ENCODE results near the gene JAZF1.

JAZF1 gene

DNA sequence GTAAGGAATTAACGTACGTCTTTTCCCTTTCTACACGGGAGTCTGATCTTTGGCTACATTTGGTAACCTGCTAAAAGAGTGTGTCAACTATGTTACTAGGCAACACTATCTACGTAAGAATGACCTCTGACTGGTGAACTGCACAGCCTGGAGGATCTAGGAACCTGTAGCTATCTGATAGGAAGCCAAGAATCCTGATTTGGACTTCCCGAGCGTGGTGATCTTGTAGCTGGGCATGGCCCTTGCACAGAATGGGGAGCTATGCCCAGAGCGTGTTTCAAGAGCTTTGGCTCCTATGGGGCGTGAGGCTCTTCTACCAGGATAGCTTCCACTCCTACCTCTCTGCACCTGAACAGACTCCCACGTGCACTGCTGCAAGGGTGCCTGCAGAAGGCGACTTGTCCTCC is 283.2 kb downstream of the JAZF1 start:
- no peaks in the 10 kb centered on the region for H3K9me3 ChIP-seq (ENCODE audit: control insufficient read depth, low read length)
- H2BK12ac ChIP-seq (ENCODE audit: low read length in 2 of 2) = no peak overlapping the region
- H2AK5ac ChIP-seq (ENCODE audit: low read length, severe bottlenecking) = no peak overlapping the region
- H3K79me1 ChIP-seq (replicated peaks; ENCODE audit: low read length, poor library complexity, severe bottlenecking) = peaks cover 30% of the 10 kb centered on the region
- H3K9ac ChIP-seq (ENCODE audit: low read length) = no peak overlapping the region
- H2BK15ac ChIP-seq (ENCODE audit: low read depth, poor library complexity, severe bottlenecking) = no peak overlapping the region
- no peak overlapping the region for H2AFZ ChIP-seq (ENCODE audit: low read depth, low read length)
- H2BK5ac ChIP-seq (ENCODE audit: low read depth, low read length, poor library complexity, severe bottlenecking) = no peak overlapping the region
- DNase-seq = no peak
- H4K8ac ChIP-seq (ENCODE audit: low read length) = no peak overlapping the region
- H3K27me3 ChIP-seq (ENCODE audit: control insufficient read depth in 1 of 2, insufficient read depth in 1 of 2, low read length in 2 of 2) = no peaks in the 10 kb centered on the region
- H3K23ac ChIP-seq (ENCODE audit: low read length in 2 of 2) = no peak overlapping the region
- H3K4me2 ChIP-seq (ENCODE audit: low read length, poor library complexity, severe bottlenecking) = no peak overlapping the region
- peak overlapping the region in 1 of 2 experiments; percentile 13 for H3K18ac ChIP-seq (ENCODE audit: low read depth in 1 of 2, low read length in 2 of 2)
- H3K4me3 ChIP-seq (ENCODE audit: insufficient read depth in 1 of 2, low read depth in 1 of 2, low read length in 2 of 2) = no peak overlapping the region
- no peak overlapping the region for H4K91ac ChIP-seq (ENCODE audit: low read length)
- no peak overlapping the region for H3K4ac ChIP-seq (ENCODE audit: low read depth in 1 of 2, low read length in 2 of 2)
- H3K14ac ChIP-seq (ENCODE audit: low read length in 2 of 2) = peak overlapping the region in 1 of 2 experiments; percentile 45
- peaks cover 6 to 16% of the 10 kb centered on the region in 2 experiments for H3K36me3 ChIP-seq (ENCODE audit: control insufficient read depth in 1 of 2, insufficient read depth in 2 of 2, low read depth in 1 of 2, low read length in 2 of 2)
- 90% methylated on average over 10 of the region's 10 CpGs for WGBS
- H2BK120ac ChIP-seq (ENCODE audit: low read depth, low read length) = no peak overlapping the region
- peaks cover 11% of the 10 kb centered on the region for H3K4me1 ChIP-seq (ENCODE audit: control insufficient read depth, insufficient read depth, low read depth, low read length)
- H3K27ac ChIP-seq (ENCODE audit: low read length, poor library complexity, severe bottlenecking) = no peak overlapping the region

GRCh38 chr7:27897001-27897400 is 283.6 kb downstream of the JAZF1 start:
- Histone ChIP-seq H3K4me3 (ENCODE audit: insufficient read depth in 1 of 2, low read depth in 1 of 2, low read length in 2 of 2) (no peak overlapping the region), H3K4ac (ENCODE audit: low read depth in 1 of 2, low read length in 2 of 2) (no peak overlapping the region), H4K91ac (ENCODE audit: low read length) (no peak overlapping the region), H2AK5ac (ENCODE audit: low read length, severe bottlenecking) (no peak overlapping the region), H3K23ac (ENCODE audit: low read length in 2 of 2) (no peak overlapping the region), H2BK120ac (ENCODE audit: low read depth, low read length) (no peak overlapping the region), H3K9ac (ENCODE audit: low read length) (no peak overlapping the region), H3K4me1 (ENCODE audit: control insufficient read depth, insufficient read depth, low read depth, low read length) (peaks cover 11% of the 10 kb centered on the region), H3K9me3 (ENCODE audit: control insufficient read depth, low read length) (no peaks in the 10 kb centered on the region), H3K18ac (ENCODE audit: low read depth in 1 of 2, low read length in 2 of 2) (no peak overlapping the region), H3K27ac (ENCODE audit: low read length, poor library complexity, severe bottlenecking) (no peak overlapping the region), H2BK12ac (ENCODE audit: low read length in 2 of 2) (no peak overlapping the region), H4K8ac (ENCODE audit: low read length) (no peak overlapping the region), H3K27me3 (ENCODE audit: control insufficient read depth in 1 of 2, insufficient read depth in 1 of 2, low read length in 2 of 2) (no peaks in the 10 kb centered on the region), H2AFZ (ENCODE audit: low read depth, low read length) (no peak overlapping the region), H2BK5ac (ENCODE audit: low read depth, low read length, poor library complexity, severe bottlenecking) (no peak overlapping the region), H3K36me3 (ENCODE audit: control insufficient read depth in 1 of 2, insufficient read depth in 2 of 2, low read depth in 1 of 2, low read length in 2 of 2) (peaks cover 6 to 17% of the 10 kb centered on the region in 2 experiments), H2BK15ac (ENCODE audit: low read depth, poor library complexity, severe bottlenecking) (no peak overlapping the region), H3K79me1 (replicated peaks; ENCODE audit: low read length, poor library complexity, severe bottlenecking) (peaks cover 29% of the 10 kb centered on the region), H3K4me2 (ENCODE audit: low read length, poor library complexity, severe bottlenecking) (no peak overlapping the region), H3K14ac (ENCODE audit: low read length in 2 of 2) (no peak overlapping the region)
- 56% methylated on average over 6 of the region's 6 CpGs for WGBS
- DNase-seq = peak; percentile 32

GRCh38 chr7:27895551-27895950 is 285.0 kb downstream of the JAZF1 start:
- Histone ChIP-seq H2AK5ac (ENCODE audit: low read length, severe bottlenecking) (no peak overlapping the region), H3K79me1 (replicated peaks; ENCODE audit: low read length, poor library complexity, severe bottlenecking) (peaks cover 31% of the 10 kb centered on the region), H3K9me3 (ENCODE audit: control insufficient read depth, low read length) (no peaks in the 10 kb centered on the region), H2BK120ac (ENCODE audit: low read depth, low read length) (no peak overlapping the region), H3K18ac (ENCODE audit: low read depth in 1 of 2, low read length in 2 of 2) (no peak overlapping the region), H3K9ac (ENCODE audit: low read length) (no peak overlapping the region), H2BK12ac (ENCODE audit: low read length in 2 of 2) (no peak overlapping the region), H4K91ac (ENCODE audit: low read length) (no peak overlapping the region), H4K8ac (ENCODE audit: low read length) (no peak overlapping the region), H3K4me3 (ENCODE audit: insufficient read depth in 1 of 2, low read depth in 1 of 2, low read length in 2 of 2) (no peak overlapping the region), H3K4ac (ENCODE audit: low read depth in 1 of 2, low read length in 2 of 2) (no peak overlapping the region), H3K27me3 (ENCODE audit: control insufficient read depth in 1 of 2, insufficient read depth in 1 of 2, low read length in 2 of 2) (no peaks in the 10 kb centered on the region), H3K23ac (ENCODE audit: low read length in 2 of 2) (no peak overlapping the region), H3K36me3 (ENCODE audit: control insufficient read depth in 1 of 2, insufficient read depth in 2 of 2, low read depth in 1 of 2, low read length in 2 of 2) (peaks cover 6 to 17% of the 10 kb centered on the region in 2 experiments), H3K4me2 (ENCODE audit: low read length, poor library complexity, severe bottlenecking) (no peak overlapping the region), H2BK15ac (ENCODE audit: low read depth, poor library complexity, severe bottlenecking) (no peak overlapping the region), H2AFZ (ENCODE audit: low read depth, low read length) (no peak overlapping the region), H3K14ac (ENCODE audit: low read length in 2 of 2) (no peak overlapping the region), H3K27ac (ENCODE audit: low read length, poor library complexity, severe bottlenecking) (no peak overlapping the region), H3K4me1 (ENCODE audit: control insufficient read depth, insufficient read depth, low read depth, low read length) (peaks cover 7% of the 10 kb centered on the region), H2BK5ac (ENCODE audit: low read depth, low read length, poor library complexity, severe bottlenecking) (no peak overlapping the region)
- DNase-seq = no peak

GRCh38 chr7:27890205-27890849 is 290.3 kb downstream of the JAZF1 start:
- Histone ChIP-seq H2BK120ac (ENCODE audit: low read depth, low read length) (no peak overlapping the region), H4K91ac (ENCODE audit: low read length) (no peak overlapping the region), H2BK12ac (ENCODE audit: low read length in 2 of 2) (no peak overlapping the region), H3K4me3 (ENCODE audit: insufficient read depth in 1 of 2, low read depth in 1 of 2, low read length in 2 of 2) (no peak overlapping the region), H3K4ac (ENCODE audit: low read depth in 1 of 2, low read length in 2 of 2) (no peak overlapping the region), H3K4me1 (ENCODE audit: control insufficient read depth, insufficient read depth, low read depth, low read length) (no peaks in the 10 kb centered on the region), H3K27me3 (ENCODE audit: control insufficient read depth in 1 of 2, insufficient read depth in 1 of 2, low read length in 2 of 2) (no peaks in the 10 kb centered on the region), H3K27ac (ENCODE audit: low read length, poor library complexity, severe bottlenecking) (no peak overlapping the region), H3K9ac (ENCODE audit: low read length) (no peak overlapping the region), H2AK5ac (ENCODE audit: low read length, severe bottlenecking) (no peak overlapping the region), H2BK5ac (ENCODE audit: low read depth, low read length, poor library complexity, severe bottlenecking) (peak overlapping the region; percentile 61), H2AFZ (ENCODE audit: low read depth, low read length) (no peak overlapping the region), H3K36me3 (ENCODE audit: control insufficient read depth in 1 of 2, insufficient read depth in 2 of 2, low read depth in 1 of 2, low read length in 2 of 2) (peaks cover 6 to 22% of the 10 kb centered on the region in 2 experiments), H2BK15ac (ENCODE audit: low read depth, poor library complexity, severe bottlenecking) (no peak overlapping the region), H3K9me3 (ENCODE audit: control insufficient read depth, low read length) (no peaks in the 10 kb centered on the region), H3K4me2 (ENCODE audit: low read length, poor library complexity, severe bottlenecking) (no peak overlapping the region), H3K14ac (ENCODE audit: low read length in 2 of 2) (no peak overlapping the region), H3K23ac (ENCODE audit: low read length in 2 of 2) (no peak overlapping the region), H3K18ac (ENCODE audit: low read depth in 1 of 2, low read length in 2 of 2) (no peak overlapping the region), H4K8ac (ENCODE audit: low read length) (no peak overlapping the region), H3K79me1 (replicated peaks; ENCODE audit: low read length, poor library complexity, severe bottlenecking) (peaks cover 21% of the 10 kb centered on the region)
- 97% methylated on average over 1 of the region's 1 CpG for WGBS
- DNase-seq = no peak
